Liver (tissue), 9 donors: ENCODE results near the gene FBN2. TPM values are rescaled to one million over a fixed set of nuclear protein-coding genes. Genes with fewer than 3 reads are reported as not detected.

Source experiments
- DNase-seq: peaks from one replicate; pipeline ENCODE4 v3.0.0-alpha.2; 2017; ENCODE audit warnings: low spot score
- H3K27ac ChIP-seq, 2 donors: one replicate each; pipeline ENCODE4 v1.7.0; 2013; ENCODE audit warnings: inconsistent platforms in 2 of 2, low read length in 2 of 2, control low read depth in 1 of 2, low read depth in 1 of 2, mild to moderate bottlenecking in 1 of 2
- H3K27me3 ChIP-seq, 4 donors: one replicate each; pipeline versions ENCODE4 v1.6.1 to v1.7.0; 2013; ENCODE audit warnings: low read length in 3 of 4, inconsistent platforms in 1 of 4, mild to moderate bottlenecking in 1 of 4, moderate library complexity in 1 of 4; ENCODE audit not compliant: control insufficient read depth in 4 of 4, insufficient read depth in 4 of 4
- H3K36me3 ChIP-seq, 4 donors: one replicate each; pipeline versions ENCODE4 v1.6.1 to v1.7.0; 2013; ENCODE audit warnings: low read length in 3 of 4, mild to moderate bottlenecking in 3 of 4, low read depth in 1 of 4, moderate library complexity in 1 of 4; ENCODE audit not compliant: control insufficient read depth in 4 of 4, insufficient read depth in 3 of 4
- H3K4me1 ChIP-seq, 4 donors: one replicate each; pipeline versions ENCODE4 v1.6.1 to v1.7.0; 2013; ENCODE audit warnings: low read length in 3 of 4, mild to moderate bottlenecking in 3 of 4, moderate library complexity in 1 of 4; ENCODE audit not compliant: control insufficient read depth in 4 of 4, insufficient read depth in 4 of 4
- H3K4me3 ChIP-seq, 3 donors: one replicate each; pipeline versions ENCODE4 v1.6.1 to v1.7.0; 2013; ENCODE audit warnings: low read length in 3 of 3, control low read depth in 1 of 3, low read depth in 1 of 3, mild to moderate bottlenecking in 1 of 3
- H3K9ac ChIP-seq, 2 donors: one replicate each; pipeline ENCODE4 v1.7.0; 2013; ENCODE audit warnings: low read length in 2 of 2, mild to moderate bottlenecking in 2 of 2, moderate library complexity in 2 of 2, control low read depth in 1 of 2, low read depth in 1 of 2
- H3K9me3 ChIP-seq, 4 donors: one replicate each; pipeline versions ENCODE4 v1.6.1 to v1.7.0; 2013; ENCODE audit warnings: low read length in 3 of 4; ENCODE audit not compliant: control insufficient read depth in 4 of 4
- FOXA1 ChIP-seq: IDR thresholded peaks from 2 replicates; pipeline ENCODE4 v1.6.1; 2016; ENCODE audit warnings: antibody characterized with exemption
- FOXA2 ChIP-seq: IDR thresholded peaks from 2 replicates; pipeline ENCODE4 v1.6.1; 2016; ENCODE audit warnings: antibody characterized with exemption
- GABPA ChIP-seq, 2 donors: IDR thresholded peaks in 1 of 2; conservative IDR thresholded peaks in 1 of 2; 2 replicates each; pipeline ENCODE4 v1.6.1; 2016; ENCODE audit warnings: antibody characterized with exemption in 2 of 2, mild to moderate bottlenecking in 1 of 2, moderate library complexity in 1 of 2
- HNF4A ChIP-seq, 2 donors: conservative IDR thresholded peaks; 2 replicates each; pipeline ENCODE4 v1.6.1; 2016; ENCODE audit warnings: antibody characterized with exemption in 2 of 2, mild to moderate bottlenecking in 2 of 2
- HNF4G ChIP-seq: IDR thresholded peaks from 2 replicates; pipeline ENCODE4 v1.6.1; 2016; ENCODE audit warnings: antibody characterized with exemption
- JUND ChIP-seq, 2 donors: IDR thresholded peaks; 2 replicates each; pipeline ENCODE4 v1.6.1; 2016; ENCODE audit warnings: antibody characterized with exemption in 2 of 2
- MAX ChIP-seq: IDR thresholded peaks from 2 replicates; pipeline ENCODE4 v1.6.1; 2016; ENCODE audit warnings: antibody characterized with exemption
- NR2F2 ChIP-seq: IDR thresholded peaks from 2 replicates; pipeline ENCODE4 v1.6.1; 2016; ENCODE audit warnings: antibody characterized with exemption
- RAD21 ChIP-seq, 2 donors: IDR thresholded peaks; 2 replicates each; pipeline ENCODE4 v1.6.1; 2016; ENCODE audit warnings: antibody characterized with exemption in 2 of 2, mild to moderate bottlenecking in 2 of 2
- REST ChIP-seq: IDR thresholded peaks from 2 replicates; pipeline ENCODE4 v1.6.1; 2016; ENCODE audit warnings: antibody characterized with exemption, mild to moderate bottlenecking
- SP1 ChIP-seq: IDR thresholded peaks from 2 replicates; pipeline ENCODE4 v1.6.1; 2018; ENCODE audit warnings: antibody characterized with exemption, mild to moderate bottlenecking
- TAF1 ChIP-seq: conservative IDR thresholded peaks from 2 replicates; pipeline ENCODE4 v1.6.1; 2016; ENCODE audit warnings: antibody characterized with exemption, mild to moderate bottlenecking
- YY1 ChIP-seq: IDR thresholded peaks from 2 replicates; pipeline ENCODE4 v1.6.1; 2016; ENCODE audit warnings: antibody characterized with exemption, mild to moderate bottlenecking
- WGBS: extraction: QIAGEN DNeasy Blood & Tissue Kit; methylation state at CpG from one replicate; pipeline ENCODE4 v1.1.7; 2013; 5-methylcytosine and 5-hydroxymethylcytosine counted together
- polyA plus RNA-seq, 2 donors: library from polyadenylated mRNA; stranded (reverse) in 1 of 2; unstranded in 1 of 2; fragments of 200-250 nt in 1 of 2; fragments of >200 nt in 1 of 2; fragmentation: Nextera tagmentation in 1 of 2; extraction: Ambion mirVana in 1 of 2; gene quantifications; one replicate each; pipeline versions ENCODE4 v1.2.1 to v1.2.3, GENCODE V29; 2013 to 2015
- total RNA-seq, 2 donors: library from RNA; depleted of rRNA; stranded (reverse); fragments of >200 nt; gene quantifications; one replicate each; pipeline ENCODE4 v1.2.3, GENCODE V29; 2014
- donor health status: healthy.
- donor health status: healthy.
- donor health status: healthy.
- donor health status: healthy.
- donor health status: healthy.

Gene FBN2
- total and polyA plus RNA-seq, 4 donors, result 0.08 to 4.1 (median 0.47) TPM

GRCh38 chr5:128284236-128284635 is 253.8 kb downstream of the FBN2 start:
- Histone ChIP-seq H3K27ac (no peak overlapping the region), H3K36me3 (no peaks in the 10 kb centered on the region), H3K27me3 (no peaks in the 10 kb centered on the region), H3K4me1 (no peaks in the 10 kb centered on the region), H3K4me3 (no peak overlapping the region), H3K9me3 (no peaks in the 10 kb centered on the region), H3K9ac (no peak overlapping the region)
- TF ChIP-seq RAD21 (IDR thresholded peaks at IDR 0.05) (no peak), GABPA (IDR thresholded peaks at IDR 0.05 in 1 of 2, conservative IDR thresholded peaks at IDR 0.05 in 1 of 2) (no peak), REST (no peak), JUND (IDR thresholded peaks at IDR 0.05) (no peak), NR2F2 (no peak), YY1 (no peak), FOXA1 (no peak), TAF1 (no peak), HNF4A (conservative IDR thresholded peaks at IDR 0.05) (no peak)
- WGBS, result 79% methylated on average over 2 of the region's 2 CpGs
- DNase-seq, result no peak

- DNase-seq, result no peak
- no peak overlapping the region for H3K9ac ChIP-seq
- no peak overlapping the region for H3K27ac ChIP-seq
- H3K27me3 ChIP-seq, result peaks cover 0 to 2% (median 0%) of the 10 kb centered on the region in 4 donors
- H3K9me3 ChIP-seq, result no peaks in the 10 kb centered on the region
- no peaks in the 10 kb centered on the region for H3K4me1 ChIP-seq
- H3K36me3 ChIP-seq, result no peaks in the 10 kb centered on the region
- H3K4me3 ChIP-seq, result no peak overlapping the region
- 65% methylated on average over 2 of the region's 2 CpGs for WGBS
- TF ChIP-seq RAD21 (IDR thresholded peaks at IDR 0.05) (no peak), FOXA2 (no peak), HNF4G (no peak), MAX (no peak), SP1 (no peak), FOXA1 (no peak), TAF1 (no peak), REST (no peak), NR2F2 (no peak)
Measured at GRCh38 chr5:128279345-128279744, 258.7 kb downstream of the FBN2 start.
